ENCODE measurements around the gene EPB41L5. TPM values are rescaled to one million over a fixed set of nuclear protein-coding genes. Genes with fewer than 3 reads are reported as not detected.
"Not testable (repeated sequence)": the region's sequence is repeated elsewhere in the genome, so short reads cannot be mapped to it uniquely, and the experiment has no call there.

Gene EPB41L5
- total RNA-seq, 2 experiments from 2014 or later: 3.8 to 5.6 TPM

GRCh38 chr2:120108749-120109148, 95.9 kb downstream of the EPB41L5 start:
- Mint-ChIP-seq H3K36me3 (ENCODE audit: low read depth) (peaks cover 14% of the 10 kb centered on the region), H3K27ac (peak overlapping the region; percentile 75), H3K9me3 (ENCODE audit: insufficient read depth) (peaks cover 6% of the 10 kb centered on the region), H3K27me3 (ENCODE audit: low read depth) (no peaks in the 10 kb centered on the region), H3K4me1 (ENCODE audit: low read depth) (peaks cover 21% of the 10 kb centered on the region), H3K4me3 (peak overlapping the region; percentile 56)
- ATAC-seq (no peak), DNase-seq (no peak)
- POLR2A ChIA-PET: no interaction called here
- CTCF ChIA-PET: interaction anchor here (0.7 to 13.9 kb wide), 16 partner anchors 11 to 572 kb away, joined by 3 to 240 read pairs (median 5); partner anchors contain the start of gene RALB

GRCh38 chr2:120109186-120110061, 96.5 kb downstream of the EPB41L5 start:
- DNase-seq (peak; percentile 48), ATAC-seq (peak; percentile 89)
- CTCF ChIA-PET: interaction anchor here (0.7 to 13.9 kb wide), 37 partner anchors 7 to 571 kb away, joined by 3 to 240 read pairs (median 4); partner anchors contain the start of genes EPB41L5, RALB and TMEM177
- H3K4me1 Mint-ChIP-seq (ENCODE audit: low read depth): peaks cover 21% of the 10 kb centered on the region
- peaks cover 8% of the 10 kb centered on the region for H3K36me3 Mint-ChIP-seq (ENCODE audit: low read depth)
- H3K27ac Mint-ChIP-seq: peak overlapping the region; percentile 75
- POLR2A ChIA-PET: interaction anchor here (0.5 to 1.5 kb wide), 2 partner anchors 60 to 67 kb away, joined by 3 to 6 read pairs; no protein-coding TSS in a partner anchor
- H3K4me3 Mint-ChIP-seq: peak overlapping the region; percentile 56
- H3K9me3 Mint-ChIP-seq (ENCODE audit: insufficient read depth): peaks cover 6% of the 10 kb centered on the region
- H3K27me3 Mint-ChIP-seq (ENCODE audit: low read depth): no peaks in the 10 kb centered on the region

- Mint-ChIP-seq H3K9me3 (ENCODE audit: insufficient read depth) (peaks cover 6% of the 10 kb centered on the region), H3K36me3 (ENCODE audit: low read depth) (peaks cover 8% of the 10 kb centered on the region), H3K27me3 (ENCODE audit: low read depth) (peaks cover 2% of the 10 kb centered on the region), H3K27ac (peak overlapping the region; percentile 75), H3K4me1 (ENCODE audit: low read depth) (peaks cover 21% of the 10 kb centered on the region), H3K4me3 (no peak overlapping the region)
- POLR2A ChIA-PET: interaction anchor here (1.5 kb wide), 1 partner anchor 67 kb away, joined by 6 read pairs; no protein-coding TSS in a partner anchor
- CTCF ChIA-PET: interaction anchor here (0.8 to 13.9 kb wide), 26 partner anchors 8 to 570 kb away, joined by 3 to 240 read pairs (median 4); partner anchors contain the start of gene EPB41L5
- DNase-seq: no peak
- ATAC-seq: no peak
These were observed 97.1 kb downstream of the EPB41L5 start for GRCh38 chr2:120110062-120110362.

- no peak for ATAC-seq
- peaks cover 8% of the 10 kb centered on the region for H3K36me3 Mint-ChIP-seq (ENCODE audit: low read depth)
- H3K4me3 Mint-ChIP-seq: no peak overlapping the region
- CTCF ChIA-PET: interaction anchor here (0.8 to 13.9 kb wide), 25 partner anchors 8 to 570 kb away, joined by 3 to 240 read pairs (median 4); partner anchors contain the start of gene EPB41L5
- peaks cover 21% of the 10 kb centered on the region for H3K4me1 Mint-ChIP-seq (ENCODE audit: low read depth)
- DNase-seq: no peak
- POLR2A ChIA-PET: interaction anchor here (1.5 kb wide), 1 partner anchor 66 kb away, joined by 6 read pairs; no protein-coding TSS in a partner anchor
- H3K9me3 Mint-ChIP-seq (ENCODE audit: insufficient read depth): peaks cover 6% of the 10 kb centered on the region
- no peak overlapping the region for H3K27ac Mint-ChIP-seq
- H3K27me3 Mint-ChIP-seq (ENCODE audit: low read depth): peaks cover 2% of the 10 kb centered on the region
These were observed 97.6 kb downstream of the EPB41L5 start for GRCh38 chr2:120110507-120110906.

GRCh38 chr2:120111193-120111592, 98.3 kb downstream of the EPB41L5 start:
- Mint-ChIP-seq H3K36me3 (ENCODE audit: low read depth) (peaks cover 7% of the 10 kb centered on the region), H3K9me3 (ENCODE audit: insufficient read depth) (peaks cover 6% of the 10 kb centered on the region), H3K4me1 (ENCODE audit: low read depth) (peaks cover 21% of the 10 kb centered on the region), H3K27me3 (ENCODE audit: low read depth) (peaks cover 2% of the 10 kb centered on the region), H3K27ac (no peak overlapping the region), H3K4me3 (no peak overlapping the region)
- ChIA-PET CTCF (interaction anchor here (2.1 to 13.9 kb wide), 3 partner anchors 60 to 202 kb away, joined by 12 to 240 read pairs (median 42); no protein-coding TSS in a partner anchor), POLR2A (no interaction called here)
- ATAC-seq (no peak), DNase-seq (no peak)

GRCh38 chr2:120118018-120118417, 105.1 kb downstream of the EPB41L5 start:
- Mint-ChIP-seq H3K36me3 (ENCODE audit: low read depth) (peaks cover 2% of the 10 kb centered on the region), H3K27me3 (ENCODE audit: low read depth) (peaks cover 2% of the 10 kb centered on the region), H3K9me3 (ENCODE audit: insufficient read depth) (peaks cover 6% of the 10 kb centered on the region), H3K4me1 (ENCODE audit: low read depth) (no peaks in the 10 kb centered on the region), H3K4me3 (no peak overlapping the region), H3K27ac (no peak overlapping the region)
- ChIA-PET POLR2A (no interaction called here), CTCF (interaction anchor here (1.3 to 13.9 kb wide), 2 partner anchors 58 to 195 kb away, joined by 4 to 240 read pairs; no protein-coding TSS in a partner anchor)
- ATAC-seq (no peak), DNase-seq (no peak)

- DNase-seq: no peak
- ChIA-PET CTCF (interaction anchor here (1.3 to 13.9 kb wide), 2 partner anchors 57 to 194 kb away, joined by 4 to 240 read pairs; no protein-coding TSS in a partner anchor), POLR2A (no interaction called here)
- no peak for ATAC-seq
- no peak overlapping the region for H3K27ac Mint-ChIP-seq
- H3K36me3 Mint-ChIP-seq (ENCODE audit: low read depth): peaks cover 2% of the 10 kb centered on the region
- peaks cover 8% of the 10 kb centered on the region for H3K9me3 Mint-ChIP-seq (ENCODE audit: insufficient read depth)
- no peaks in the 10 kb centered on the region for H3K4me1 Mint-ChIP-seq (ENCODE audit: low read depth)
- peaks cover 2% of the 10 kb centered on the region for H3K27me3 Mint-ChIP-seq (ENCODE audit: low read depth)
- no peak overlapping the region for H3K4me3 Mint-ChIP-seq
These were observed 105.6 kb downstream of the EPB41L5 start for GRCh38 chr2:120118471-120118870.

- H3K36me3 Mint-ChIP-seq (ENCODE audit: low read depth); POLR2A ChIA-PET: not testable (repeated sequence)
- CTCF ChIA-PET: interaction anchor here (0.6 kb wide), 1 partner anchor 11 kb away, joined by 3 read pairs; no protein-coding TSS in a partner anchor
These were observed 108.5 kb downstream of the EPB41L5 start for GRCh38 chr2:120121337-120121736.

GRCh38 chr2:120123090-120123489, 110.2 kb downstream of the EPB41L5 start:
- ATAC-seq (no peak), DNase-seq (no peak)
- Mint-ChIP-seq H3K4me1 (ENCODE audit: low read depth) (no peaks in the 10 kb centered on the region), H3K36me3 (ENCODE audit: low read depth) (peaks cover 2% of the 10 kb centered on the region), H3K27me3 (ENCODE audit: low read depth) (no peaks in the 10 kb centered on the region), H3K27ac (no peak overlapping the region), H3K9me3 (ENCODE audit: insufficient read depth) (peaks cover 8% of the 10 kb centered on the region), H3K4me3 (no peak overlapping the region)
- ChIA-PET CTCF (no interaction called here), POLR2A (no interaction called here)

More at GRCh38 chr2:120121337-120121736, 108.5 kb downstream of the EPB41L5 start:
- H3K27ac Mint-ChIP-seq; H3K27me3 Mint-ChIP-seq (ENCODE audit: low read depth); ATAC-seq; DNase-seq; H3K4me3 Mint-ChIP-seq; H3K9me3 Mint-ChIP-seq (ENCODE audit: insufficient read depth); H3K4me1 Mint-ChIP-seq (ENCODE audit: low read depth): not testable (repeated sequence)

- no peak overlapping the region for H3K4me3 Mint-ChIP-seq
- POLR2A ChIA-PET: no interaction called here
- H3K27ac Mint-ChIP-seq: no peak overlapping the region
- no peak for DNase-seq
- H3K9me3 Mint-ChIP-seq (ENCODE audit: insufficient read depth): peaks cover 5% of the 10 kb centered on the region
- H3K36me3 Mint-ChIP-seq (ENCODE audit: low read depth): peaks cover 2% of the 10 kb centered on the region
- CTCF ChIA-PET: interaction anchor here (1.0 kb wide), 1 partner anchor 16 kb away, joined by 3 read pairs; no protein-coding TSS in a partner anchor
- H3K27me3 Mint-ChIP-seq (ENCODE audit: low read depth): no peaks in the 10 kb centered on the region
- ATAC-seq: no peak
- no peaks in the 10 kb centered on the region for H3K4me1 Mint-ChIP-seq (ENCODE audit: low read depth)
These were observed 112.3 kb downstream of the EPB41L5 start for GRCh38 chr2:120125195-120125594.

GRCh38 chr2:120128216-120128615, 115.3 kb downstream of the EPB41L5 start:
- no peak for ATAC-seq
- no peak for DNase-seq
- H3K27me3 Mint-ChIP-seq (ENCODE audit: low read depth): no peaks in the 10 kb centered on the region
- ChIA-PET POLR2A (no interaction called here), CTCF (interaction anchor here (1.7 kb wide), 1 partner anchor 48 kb away, joined by 5 read pairs; no protein-coding TSS in a partner anchor)
- no peak overlapping the region for H3K27ac Mint-ChIP-seq
- peaks cover under 1% of the 10 kb centered on the region for H3K9me3 Mint-ChIP-seq (ENCODE audit: insufficient read depth)
- no peak overlapping the region for H3K4me3 Mint-ChIP-seq
- peaks cover 5% of the 10 kb centered on the region for H3K36me3 Mint-ChIP-seq (ENCODE audit: low read depth)
- peaks cover 2% of the 10 kb centered on the region for H3K4me1 Mint-ChIP-seq (ENCODE audit: low read depth)

- ATAC-seq (no peak), DNase-seq (no peak)
- Mint-ChIP-seq H3K4me1 (ENCODE audit: low read depth) (peaks cover 2% of the 10 kb centered on the region), H3K27me3 (ENCODE audit: low read depth) (no peaks in the 10 kb centered on the region), H3K36me3 (ENCODE audit: low read depth) (peaks cover 25% of the 10 kb centered on the region), H3K4me3 (no peak overlapping the region), H3K27ac (no peak overlapping the region), H3K9me3 (ENCODE audit: insufficient read depth) (no peaks in the 10 kb centered on the region)
- ChIA-PET POLR2A (no interaction called here), CTCF (interaction anchor here (1.2 to 2.2 kb wide), 4 partner anchors 9 to 45 kb away, joined by 3 to 5 read pairs (median 5); no protein-coding TSS in a partner anchor)
These were observed 119.3 kb downstream of the EPB41L5 start for GRCh38 chr2:120132190-120132589.

All from activated CD8-positive, alpha-beta T cell treated with anti-CD3 and anti-CD28 coated beads, Interleukin-2, amount 10 ng/mL, durations not matched to agents 7 days and 5 days (primary cell).